NCI-H1105 (cell line): Measurements from ENCODE around the gene SON.
"Not testable (repeated sequence)": the region's sequence is repeated elsewhere in the genome, so short reads cannot be mapped to it uniquely, and the experiment has no call there.

ENCODE experiments used
- DNase-seq: peaks from one replicate; lab custom pipeline; 2025; lab: John Stamatoyannopoulos, UW

The SON gene, protein sequence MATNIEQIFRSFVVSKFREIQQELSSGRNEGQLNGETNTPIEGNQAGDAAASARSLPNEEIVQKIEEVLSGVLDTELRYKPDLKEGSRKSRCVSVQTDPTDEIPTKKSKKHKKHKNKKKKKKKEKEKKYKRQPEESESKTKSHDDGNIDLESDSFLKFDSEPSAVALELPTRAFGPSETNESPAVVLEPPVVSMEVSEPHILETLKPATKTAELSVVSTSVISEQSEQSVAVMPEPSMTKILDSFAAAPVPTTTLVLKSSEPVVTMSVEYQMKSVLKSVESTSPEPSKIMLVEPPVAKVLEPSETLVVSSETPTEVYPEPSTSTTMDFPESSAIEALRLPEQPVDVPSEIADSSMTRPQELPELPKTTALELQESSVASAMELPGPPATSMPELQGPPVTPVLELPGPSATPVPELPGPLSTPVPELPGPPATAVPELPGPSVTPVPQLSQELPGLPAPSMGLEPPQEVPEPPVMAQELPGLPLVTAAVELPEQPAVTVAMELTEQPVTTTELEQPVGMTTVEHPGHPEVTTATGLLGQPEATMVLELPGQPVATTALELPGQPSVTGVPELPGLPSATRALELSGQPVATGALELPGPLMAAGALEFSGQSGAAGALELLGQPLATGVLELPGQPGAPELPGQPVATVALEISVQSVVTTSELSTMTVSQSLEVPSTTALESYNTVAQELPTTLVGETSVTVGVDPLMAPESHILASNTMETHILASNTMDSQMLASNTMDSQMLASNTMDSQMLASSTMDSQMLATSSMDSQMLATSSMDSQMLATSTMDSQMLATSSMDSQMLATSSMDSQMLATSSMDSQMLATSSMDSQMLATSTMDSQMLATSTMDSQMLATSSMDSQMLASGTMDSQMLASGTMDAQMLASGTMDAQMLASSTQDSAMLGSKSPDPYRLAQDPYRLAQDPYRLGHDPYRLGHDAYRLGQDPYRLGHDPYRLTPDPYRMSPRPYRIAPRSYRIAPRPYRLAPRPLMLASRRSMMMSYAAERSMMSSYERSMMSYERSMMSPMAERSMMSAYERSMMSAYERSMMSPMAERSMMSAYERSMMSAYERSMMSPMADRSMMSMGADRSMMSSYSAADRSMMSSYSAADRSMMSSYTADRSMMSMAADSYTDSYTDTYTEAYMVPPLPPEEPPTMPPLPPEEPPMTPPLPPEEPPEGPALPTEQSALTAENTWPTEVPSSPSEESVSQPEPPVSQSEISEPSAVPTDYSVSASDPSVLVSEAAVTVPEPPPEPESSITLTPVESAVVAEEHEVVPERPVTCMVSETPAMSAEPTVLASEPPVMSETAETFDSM (N-terminal part only)

DNA sequence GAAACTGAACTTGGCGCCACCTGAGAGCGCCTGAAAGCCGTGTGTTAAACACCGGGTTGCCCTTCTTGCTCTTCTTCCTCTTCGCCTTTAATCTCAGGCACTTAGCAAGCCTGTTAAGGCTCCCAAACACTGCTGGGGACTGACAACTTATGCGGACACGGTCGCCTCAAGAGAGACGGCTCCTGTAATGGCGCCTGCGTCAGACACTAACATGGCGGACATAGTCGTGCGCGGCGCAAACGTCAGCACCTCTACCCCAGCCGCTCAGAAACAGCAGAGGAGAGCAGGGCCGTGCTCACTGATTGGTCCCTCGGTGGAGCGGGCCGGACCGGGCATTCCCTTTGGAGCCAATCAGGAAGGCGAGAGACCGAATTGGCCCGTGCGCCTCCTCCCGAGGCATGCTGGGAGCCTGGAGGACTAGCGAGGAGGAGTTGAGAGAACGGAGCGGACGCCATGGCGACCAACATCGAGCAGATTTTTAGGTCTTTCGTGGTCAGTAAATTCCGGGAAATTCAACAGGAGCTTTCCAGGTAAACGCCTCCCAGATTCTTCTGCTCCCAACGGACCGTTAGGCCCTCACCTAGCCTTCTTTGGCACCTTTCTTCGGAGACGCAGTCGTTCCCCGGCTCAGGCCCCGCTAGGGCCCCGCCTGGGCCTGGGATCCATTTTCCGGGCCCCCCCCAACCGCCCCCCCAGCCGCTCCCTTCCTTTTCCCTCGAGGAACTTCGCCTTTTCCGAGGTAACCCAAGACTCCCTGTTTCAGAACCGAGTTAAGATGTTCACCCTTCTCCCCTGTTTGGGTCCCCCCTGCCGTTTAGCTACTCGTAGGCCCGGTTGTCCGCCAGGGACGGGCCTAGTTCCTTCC lies at the start of gene SON:
Gene SON (plus strand): TSS at position 399 of the 865 bp plus-strand sequence. CDS start 55 bp downstream, at position 454.
- DNase-seq: peak; percentile 98

DNA sequence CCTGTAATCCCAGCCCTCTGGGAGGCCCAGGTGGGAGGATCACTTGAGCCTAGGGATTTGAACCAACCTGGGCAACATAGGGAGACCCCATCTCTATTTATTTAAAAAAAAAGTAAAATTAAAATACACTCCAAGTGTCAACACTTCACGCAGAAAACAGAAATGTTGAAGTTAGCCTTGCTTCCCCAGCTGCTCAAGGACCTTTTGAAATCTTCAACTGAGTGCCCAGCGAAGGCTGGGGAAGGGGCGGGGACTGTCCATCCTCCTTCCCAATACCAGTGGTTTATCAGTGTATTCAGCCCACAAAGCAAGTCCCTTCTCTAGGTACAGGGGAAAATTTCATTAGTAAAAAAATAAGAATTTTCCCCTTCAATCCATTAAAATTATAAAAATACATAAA lies 49.1 kb upstream of the SON start:
- no peak for DNase-seq

DNA sequence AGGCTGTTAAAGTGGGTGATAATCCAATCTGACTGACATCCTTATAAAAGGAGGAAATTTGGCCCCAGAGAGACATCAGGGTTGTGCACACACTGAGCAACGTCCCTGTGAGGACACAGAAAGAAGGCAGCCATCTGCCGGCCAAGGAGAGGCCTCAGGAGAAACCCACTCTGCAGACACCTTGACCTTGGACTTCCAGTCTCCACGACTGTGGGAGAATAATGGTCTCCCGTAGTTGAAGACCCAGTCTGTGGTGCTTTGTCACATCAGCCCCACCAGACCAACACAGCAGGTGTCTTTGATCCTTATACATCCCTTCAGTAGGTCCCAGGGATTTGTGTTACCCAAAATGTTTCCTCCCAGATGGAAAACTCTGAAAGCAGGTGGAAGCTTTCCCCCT lies 47.1 kb upstream of the SON start:
- DNase-seq: no peak

DNA sequence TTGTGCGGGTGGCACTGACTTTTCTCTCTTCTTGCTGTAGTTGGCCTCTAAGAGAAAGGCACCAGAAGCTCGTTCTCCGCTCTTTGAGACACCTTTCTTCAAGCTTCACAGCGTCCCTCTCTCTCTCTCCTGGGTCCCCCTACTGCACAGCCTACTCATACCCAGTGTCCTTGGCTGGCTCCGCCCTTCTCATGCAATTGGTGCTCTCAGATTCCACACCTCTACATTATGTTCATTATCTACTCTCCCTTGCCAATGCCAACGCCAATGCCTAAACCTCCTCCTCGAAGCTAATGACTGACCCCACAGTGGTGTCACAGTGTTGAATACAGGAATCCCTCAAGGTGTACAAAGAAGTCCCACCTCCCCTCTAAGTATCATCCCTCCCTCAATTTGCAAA lies 46.5 kb upstream of the SON start:
- DNase-seq: no peak

DNA sequence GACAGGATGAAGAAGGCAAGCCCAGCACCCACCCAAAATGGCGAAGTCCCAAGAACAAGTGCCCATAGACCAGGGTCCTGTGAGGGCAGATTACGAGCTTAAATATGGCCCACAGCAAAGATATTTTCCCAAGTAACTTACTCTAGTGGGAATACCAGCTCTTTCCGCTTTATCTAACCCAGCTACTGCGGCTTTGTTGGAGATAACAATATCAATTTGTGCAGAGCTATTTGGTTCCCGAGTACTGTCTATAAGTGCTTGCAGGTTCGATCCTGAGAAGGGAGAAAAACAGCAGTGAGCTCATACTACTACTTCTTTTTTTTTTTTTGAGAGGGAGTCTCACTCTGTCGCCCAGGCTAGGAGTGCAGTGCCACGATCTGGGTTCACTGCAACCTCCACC lies 37.0 kb upstream of the SON start:
- no peak for DNase-seq

DNA sequence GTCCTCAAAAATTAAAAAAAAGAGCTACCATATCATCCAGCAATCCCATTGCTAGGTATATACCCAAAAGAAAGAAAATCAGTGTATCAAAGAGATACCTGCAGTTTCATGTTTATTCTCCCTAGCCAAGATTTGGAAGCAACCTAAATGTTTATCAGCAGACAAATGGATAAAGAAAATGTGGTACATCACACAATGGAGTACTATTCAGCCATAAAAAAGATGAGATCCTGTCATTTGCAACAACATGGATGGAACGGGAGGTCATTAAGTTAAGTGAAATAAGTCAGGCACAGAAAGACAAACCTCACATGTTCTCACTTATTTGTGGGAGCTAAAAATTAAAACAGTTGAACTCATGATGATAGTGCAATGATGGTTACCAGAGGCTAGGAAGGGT lies 35.8 kb upstream of the SON start:
- not testable (repeated sequence) for DNase-seq

DNA sequence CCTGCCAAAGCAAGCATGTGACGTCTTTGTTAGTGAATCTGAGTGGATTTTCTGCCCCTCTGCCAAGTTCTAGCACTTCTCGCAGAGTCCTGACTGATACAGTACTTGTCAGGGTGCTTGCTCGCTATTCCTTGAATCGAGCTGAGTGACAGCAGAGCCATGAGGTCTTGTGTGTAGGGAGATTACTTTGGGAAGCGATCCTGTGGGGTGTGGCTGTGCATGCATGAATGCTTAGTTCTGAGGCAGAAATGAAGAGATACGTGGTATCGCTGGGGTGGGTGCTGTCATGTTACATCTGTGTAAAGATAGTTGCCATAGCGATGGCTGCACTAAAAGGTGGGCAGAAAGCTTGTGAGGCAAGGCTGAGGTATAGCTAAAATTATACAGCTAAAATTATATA lies 32.0 kb upstream of the SON start:
- no peak for DNase-seq

DNA sequence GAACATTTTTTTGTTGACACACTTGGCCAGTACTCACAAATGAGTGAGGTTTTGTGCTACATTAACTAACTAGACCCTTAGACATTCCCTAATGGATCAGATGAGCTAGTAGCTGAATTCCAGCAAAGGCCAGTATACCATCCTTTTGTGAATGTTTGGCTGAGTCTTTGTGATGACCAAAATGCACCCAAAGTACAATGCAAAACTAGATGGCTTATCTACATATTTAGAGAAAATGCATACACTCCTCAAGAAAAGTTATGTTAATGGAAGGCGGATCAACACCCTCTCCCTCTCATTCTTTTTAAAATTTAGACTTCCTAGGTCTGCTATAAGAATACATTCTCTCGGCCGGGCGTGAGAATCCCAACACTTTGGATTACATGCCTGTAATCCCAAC lies 31.2 kb upstream of the SON start:
- DNase-seq: no peak

DNA sequence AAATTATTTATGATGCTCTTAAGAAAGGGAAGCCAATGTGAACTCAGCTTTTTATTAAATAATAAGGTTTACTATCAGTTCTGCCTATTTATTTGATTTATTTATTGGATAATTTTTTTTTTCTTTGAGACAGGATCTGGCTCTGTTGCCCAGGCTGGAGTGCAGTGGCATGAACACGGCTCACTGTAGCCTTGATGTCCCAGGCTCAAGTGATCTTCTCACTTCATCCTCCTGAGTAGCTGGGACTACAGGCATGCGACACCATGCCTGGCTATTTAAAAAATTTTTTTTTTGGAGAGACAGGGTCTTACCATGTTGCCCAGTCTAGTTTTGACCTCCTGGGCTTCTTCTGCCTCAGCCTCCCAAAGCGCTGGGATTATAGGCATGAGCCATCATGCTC lies 30.4 kb upstream of the SON start:
- no peak for DNase-seq

DNA sequence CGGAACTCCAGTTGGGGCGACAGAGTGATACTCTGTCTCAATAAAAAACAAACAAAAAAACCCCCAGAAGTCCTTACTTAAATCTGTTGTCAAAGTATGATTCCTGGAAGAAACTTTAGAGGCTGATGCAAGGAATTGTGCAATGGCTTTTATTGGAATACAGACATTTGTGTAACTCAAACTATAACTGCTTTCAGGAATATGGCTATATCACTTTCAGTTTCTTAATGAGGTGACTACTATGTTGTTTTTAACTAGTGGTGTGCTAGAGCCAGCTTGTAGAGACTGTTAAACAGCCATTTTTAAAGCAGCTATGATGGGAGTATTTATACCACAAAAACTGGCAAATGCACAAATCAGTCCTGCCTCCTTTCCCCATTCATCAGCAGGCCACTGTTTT lies 28.6 kb upstream of the SON start:
- no peak for DNase-seq

DNA sequence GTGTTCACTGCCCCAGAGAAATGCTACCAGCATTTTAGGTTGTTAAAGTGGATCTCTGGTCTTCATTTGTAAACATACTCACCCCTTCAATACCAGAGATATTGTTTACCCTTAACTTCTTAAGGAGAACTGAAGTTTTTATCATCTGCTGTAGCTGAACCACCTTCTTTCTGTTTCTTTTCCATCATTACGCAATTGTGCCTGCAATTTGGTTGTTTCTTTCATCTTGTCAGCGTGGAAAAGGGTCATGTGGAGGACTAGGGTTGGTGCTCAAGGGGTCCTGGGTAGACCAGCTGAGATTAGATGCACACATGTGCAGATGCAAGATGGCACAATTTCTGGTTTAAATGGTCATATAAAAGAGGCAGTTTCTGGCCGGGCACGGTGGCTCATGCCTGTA lies 23.9 kb upstream of the SON start:
- no peak for DNase-seq

DNA sequence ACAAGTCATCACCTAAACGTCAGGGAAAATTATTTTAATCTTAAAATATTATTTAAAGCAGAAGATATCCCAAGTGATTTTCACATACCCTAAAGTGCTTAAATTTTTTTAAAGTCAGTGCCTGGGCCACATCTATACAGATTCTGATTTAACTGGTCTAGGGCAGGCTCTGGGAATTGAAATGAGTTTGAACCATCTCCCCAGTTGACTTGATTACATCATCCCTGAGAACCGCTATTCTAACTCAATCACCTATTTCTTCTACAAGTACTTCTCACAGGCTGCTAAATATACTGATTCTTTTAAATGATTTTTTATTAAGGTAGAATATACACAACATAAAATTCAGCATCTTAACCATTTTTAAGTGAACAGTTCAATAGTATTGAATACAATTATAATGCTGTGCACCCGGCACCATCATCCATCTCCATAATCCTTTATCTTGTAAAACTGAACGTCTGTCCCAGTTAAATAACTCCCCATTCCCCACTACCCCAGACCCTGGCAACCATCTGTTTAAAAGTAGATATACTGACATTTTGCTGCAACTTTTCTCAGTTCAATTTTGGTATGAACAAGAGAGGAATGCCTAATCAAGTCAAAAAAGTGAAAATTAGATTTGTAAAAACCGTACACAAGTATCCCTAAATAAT lies 20.4 kb upstream of the SON start:
- DNase-seq: no peak

DNA sequence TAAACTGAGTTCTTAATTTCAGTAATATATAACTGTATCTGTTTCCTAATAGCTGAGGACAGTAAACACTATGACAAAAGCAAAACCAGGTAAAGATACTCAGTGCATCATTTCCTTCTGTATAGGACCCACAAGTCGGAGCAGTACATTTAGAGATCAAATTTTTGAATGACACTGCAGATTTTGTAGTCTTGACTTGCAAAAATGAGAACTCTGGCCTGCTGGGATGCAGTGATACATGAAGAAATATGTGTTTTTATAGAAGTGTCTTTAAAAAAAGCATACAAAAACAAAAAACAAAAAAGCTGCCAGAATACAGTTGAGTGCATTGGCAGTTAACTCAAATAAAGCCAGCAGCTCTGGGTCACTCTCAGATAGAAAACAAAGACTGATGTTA lies 19.9 kb upstream of the SON start:
- no peak for DNase-seq

DNA sequence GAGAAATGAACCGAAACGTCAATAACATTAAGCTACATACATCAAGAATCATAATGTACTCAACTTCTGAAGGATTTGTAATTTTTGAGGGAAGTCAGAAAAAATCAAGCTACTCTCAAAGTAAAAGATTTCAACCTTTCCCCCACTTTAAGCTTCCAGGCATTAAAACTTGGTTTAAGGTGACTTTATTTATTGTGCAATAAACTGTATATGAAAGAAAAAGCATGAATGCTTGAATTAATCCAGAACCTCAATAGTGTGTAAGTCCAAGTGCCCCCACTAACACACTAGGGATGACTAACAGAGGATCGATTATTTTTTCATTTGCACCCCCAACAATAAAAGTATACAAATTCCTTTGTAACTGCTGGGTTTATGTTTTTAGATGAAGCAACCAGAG lies 11.8 kb upstream of the SON start:
- DNase-seq: no peak

DNA sequence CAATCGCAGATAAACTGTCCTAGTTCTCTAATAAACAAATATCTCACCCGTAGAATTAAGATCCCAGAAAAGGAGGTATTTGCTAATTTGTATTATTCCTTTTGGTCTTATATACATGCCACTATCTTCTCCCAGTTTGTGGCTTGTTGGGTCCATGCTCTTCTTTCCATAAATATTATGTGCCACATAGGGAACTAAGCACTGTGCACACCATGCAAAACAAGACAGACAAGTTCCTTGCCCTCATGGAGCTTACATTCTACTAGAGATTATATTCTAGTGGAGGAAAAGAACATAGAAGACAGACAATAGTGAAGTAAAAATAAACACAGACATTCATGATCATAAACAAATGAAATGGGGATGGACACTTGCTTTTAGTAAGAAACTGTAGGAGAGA lies 5.6 kb upstream of the SON start:
- no peak for DNase-seq

DNA sequence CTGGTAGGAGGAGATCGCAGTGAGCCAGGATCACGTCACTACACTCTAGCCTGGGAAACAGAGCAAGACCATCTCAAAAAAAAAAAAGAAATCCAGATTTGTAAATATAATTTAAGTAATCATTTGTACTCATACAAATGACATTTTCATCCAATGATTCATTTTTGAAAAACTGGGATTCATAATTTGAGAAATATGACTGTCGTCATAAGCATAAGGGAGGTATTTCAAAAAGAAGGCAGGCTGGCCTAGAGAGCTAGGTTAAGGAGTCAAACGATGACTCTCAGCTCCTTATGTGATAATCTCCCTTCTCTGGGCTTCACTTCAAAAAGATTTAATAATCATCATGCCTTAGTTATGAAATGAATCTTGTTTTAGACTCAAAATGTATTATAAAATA lies 3.2 kb upstream of the SON start:
- DNase-seq: no peak

DNA sequence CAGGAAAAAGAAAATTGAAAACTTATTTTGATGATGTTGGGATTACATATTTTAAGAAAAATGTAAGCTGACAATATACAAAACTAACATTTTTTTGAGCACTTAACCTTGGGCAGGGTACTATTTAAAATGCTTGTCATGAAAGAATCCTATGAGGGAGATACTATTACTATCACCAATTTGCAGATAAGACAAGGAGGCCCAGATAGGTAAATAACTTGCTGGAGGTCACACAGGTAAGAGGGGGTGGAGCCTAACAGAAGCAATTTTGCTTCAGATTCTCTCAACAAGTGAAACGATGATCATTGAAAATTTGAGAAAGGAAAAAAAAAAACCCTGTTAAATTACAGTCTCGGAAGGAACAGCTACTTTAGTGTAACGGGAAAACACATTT lies 2.1 kb upstream of the SON start:
- DNase-seq: no peak

DNA sequence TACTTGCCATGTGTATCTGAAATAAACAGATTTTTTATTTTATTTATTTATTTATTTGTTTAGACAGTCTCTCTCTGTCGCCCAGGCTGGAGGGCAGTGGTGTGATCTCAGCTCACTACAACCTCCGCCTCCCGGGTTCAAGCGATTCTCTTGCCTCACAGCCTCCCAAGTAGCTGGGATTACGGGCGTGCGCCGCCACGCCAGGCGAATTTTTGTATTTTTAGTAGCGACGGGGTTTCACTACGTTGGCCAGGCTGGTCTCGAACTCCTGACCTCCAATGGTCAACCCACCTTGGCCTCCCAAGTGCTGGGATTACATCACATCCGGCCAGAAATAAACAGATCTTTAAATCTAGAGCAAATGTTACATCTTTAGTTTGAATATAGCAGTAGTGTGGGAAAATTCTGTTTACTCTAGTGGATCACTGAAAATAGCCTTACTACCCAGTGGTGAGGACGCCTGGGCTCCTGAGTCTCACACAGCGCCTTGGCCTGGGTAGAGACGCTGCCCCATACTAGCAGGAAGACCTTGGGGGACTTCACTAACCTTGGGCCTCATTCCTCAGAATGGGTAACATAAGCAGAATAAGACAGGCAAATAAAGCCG lies 1.6 kb upstream of the SON start:
- no peak for DNase-seq

DNA sequence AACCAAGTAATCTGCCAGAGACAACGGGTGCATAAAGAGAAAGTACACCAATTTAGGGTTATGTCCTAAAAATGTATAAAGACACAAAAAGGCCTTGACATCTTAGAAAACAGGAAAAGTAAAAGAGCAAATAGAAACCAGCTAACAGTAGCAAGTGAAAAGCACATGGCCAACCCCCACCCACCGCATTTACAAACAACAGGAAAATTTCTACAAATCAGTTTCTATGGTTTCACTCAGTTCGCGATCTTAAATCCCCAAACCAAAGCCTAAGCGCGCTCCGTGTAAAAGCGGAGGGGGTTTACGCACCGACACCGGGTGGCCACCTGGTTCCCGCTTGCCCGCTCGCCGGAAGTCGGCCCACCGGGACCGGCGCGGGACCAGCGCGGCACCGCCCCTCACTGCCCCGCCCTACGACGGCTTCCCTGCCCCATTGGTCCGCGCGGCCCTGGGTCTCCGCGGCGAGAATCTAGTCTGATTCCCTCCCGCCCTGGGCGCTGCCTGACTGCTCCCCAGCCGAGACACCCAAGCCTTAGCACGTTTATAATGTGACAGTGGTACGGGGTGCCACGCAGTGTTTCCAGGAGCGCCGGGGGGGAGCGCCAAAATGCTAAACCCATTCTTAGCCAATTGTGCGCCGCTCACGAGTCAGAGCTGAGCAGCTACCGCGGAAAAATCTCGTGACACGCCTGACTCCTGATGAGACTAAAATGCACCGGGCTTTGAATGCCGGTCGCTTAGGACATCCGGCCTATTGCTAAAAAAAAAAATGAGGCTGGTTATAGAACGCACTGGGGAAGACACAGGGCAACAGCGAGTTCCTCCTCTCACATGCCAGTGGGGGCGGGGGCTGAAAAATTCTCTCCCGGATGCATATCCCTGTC lies 840 bp upstream of the SON start, which contains the start of gene GART:
Gene GART (minus strand): TSS at position 362 of the 884 bp plus-strand sequence. CDS start 2,802 bp downstream, outside the sequence.
- DNase-seq: peak; percentile 81
